GM19193 (cell line): ENCODE results near the gene GNA14.

Source experiments
- POLR2A ChIP-seq: IDR thresholded peaks from 4 replicates; pipeline ENCODE4 v1.6.1; 2011; ENCODE audit not compliant: insufficient read depth, insufficient read length; ENCODE audit errors: extremely low read depth

The GNA14 gene

DNA sequence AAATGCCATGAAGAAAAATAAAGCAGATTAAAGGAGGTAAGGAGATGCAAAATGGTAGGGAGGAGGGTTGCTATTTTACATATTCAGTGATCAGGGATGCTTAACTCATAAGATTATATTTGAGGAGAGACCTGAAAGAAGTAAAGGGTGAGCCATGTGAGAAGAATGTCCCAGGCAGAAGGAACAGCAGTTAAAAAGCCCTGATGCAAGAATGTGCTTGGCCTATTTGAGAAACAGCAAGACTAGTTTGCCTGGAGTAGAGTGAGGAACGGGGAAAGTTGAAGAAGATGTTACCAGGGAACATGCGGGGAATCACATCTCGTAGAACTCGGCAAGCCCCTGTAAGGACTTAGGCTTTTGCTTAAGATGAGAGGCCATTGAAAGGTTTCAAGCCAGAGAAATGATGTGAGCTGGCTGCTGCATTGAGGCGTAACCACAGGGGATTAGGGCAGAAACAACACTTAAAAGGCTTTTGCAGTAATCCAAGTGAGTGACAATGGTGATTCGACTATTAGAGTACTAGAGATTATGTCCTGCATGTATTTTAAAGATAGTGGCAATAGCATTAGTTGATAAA lies 272.1 kb downstream of the GNA14 start:
- TF ChIP-seq POLR2A: no peak

DNA sequence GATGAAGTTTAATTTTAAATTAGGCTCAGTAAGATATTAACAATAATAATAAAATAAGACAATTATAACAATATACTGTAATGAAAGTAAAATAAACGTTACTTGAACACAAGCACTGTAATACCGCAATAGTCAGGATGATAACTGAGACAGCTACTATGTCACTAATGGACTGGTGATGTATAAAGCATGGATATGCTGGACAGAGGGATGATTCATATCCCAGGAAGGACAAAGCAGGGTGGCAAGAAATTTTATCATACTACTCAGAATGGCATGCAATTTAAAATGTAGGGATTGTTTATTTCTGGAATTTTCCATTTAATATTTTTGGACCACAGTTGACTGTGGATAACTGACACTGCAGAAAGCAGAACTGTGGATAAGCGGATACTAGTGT lies 273.9 kb downstream of the GNA14 start:
- no peak for TF ChIP-seq POLR2A
